ENCODE measurements around the gene SUFU. TPM values are rescaled to one million over a fixed set of nuclear protein-coding genes. Genes with fewer than 3 reads are reported as not detected.
"Not testable (repeated sequence)": the region's sequence is repeated elsewhere in the genome, so short reads cannot be mapped to it uniquely, and the experiment has no call there.

SUFU gene
- total and polyA plus RNA-seq, 9 donors, result 4.6 to 19.1 (median 14.2) TPM

DNA sequence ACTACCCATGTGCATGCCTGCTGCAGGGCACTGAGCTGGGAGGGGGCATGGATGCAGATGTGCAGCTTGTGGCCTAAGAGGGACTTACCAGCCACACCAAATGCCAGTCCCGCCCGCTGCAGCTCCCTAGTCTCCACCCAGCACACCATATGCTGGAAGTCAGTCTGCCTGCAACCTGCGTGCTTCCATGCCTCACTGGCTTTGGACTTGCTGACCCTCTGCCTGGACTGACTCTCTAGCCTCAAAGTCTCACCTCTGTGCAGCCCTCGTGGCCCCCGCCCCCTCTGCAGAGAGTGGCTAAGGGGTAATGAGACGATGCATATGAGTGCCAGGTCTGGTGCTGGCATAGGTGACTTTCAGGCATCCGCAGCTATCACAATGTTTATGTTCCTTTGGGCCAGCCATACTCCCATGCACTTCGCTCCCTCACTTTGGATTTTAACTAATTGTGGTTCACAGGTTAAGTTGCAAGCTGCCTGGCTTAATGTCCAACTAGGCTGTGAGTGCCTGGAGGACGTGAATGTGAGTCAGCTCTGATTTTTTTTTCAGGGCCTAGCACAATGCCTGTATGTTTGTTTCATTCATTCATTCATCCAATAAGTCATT is 162.2 kb downstream of the SUFU start:
- Histone ChIP-seq H3K4me1 (ENCODE audit: insufficient read depth) (peaks cover 8% of the 10 kb centered on the region), H3K4me3 (no peak overlapping the region), H3K27me3 (no peaks in the 10 kb centered on the region), H3K9me3 (no peaks in the 10 kb centered on the region), H3K36me3 (no peaks in the 10 kb centered on the region), H3K27ac (no peak overlapping the region)
- TF ChIP-seq EP300 (IDR thresholded peaks at IDR 0.05) (no peak), POLR2A (IDR thresholded peaks at IDR 0.05) (no peak)
- TF ChIP-seq, protein P1, sequence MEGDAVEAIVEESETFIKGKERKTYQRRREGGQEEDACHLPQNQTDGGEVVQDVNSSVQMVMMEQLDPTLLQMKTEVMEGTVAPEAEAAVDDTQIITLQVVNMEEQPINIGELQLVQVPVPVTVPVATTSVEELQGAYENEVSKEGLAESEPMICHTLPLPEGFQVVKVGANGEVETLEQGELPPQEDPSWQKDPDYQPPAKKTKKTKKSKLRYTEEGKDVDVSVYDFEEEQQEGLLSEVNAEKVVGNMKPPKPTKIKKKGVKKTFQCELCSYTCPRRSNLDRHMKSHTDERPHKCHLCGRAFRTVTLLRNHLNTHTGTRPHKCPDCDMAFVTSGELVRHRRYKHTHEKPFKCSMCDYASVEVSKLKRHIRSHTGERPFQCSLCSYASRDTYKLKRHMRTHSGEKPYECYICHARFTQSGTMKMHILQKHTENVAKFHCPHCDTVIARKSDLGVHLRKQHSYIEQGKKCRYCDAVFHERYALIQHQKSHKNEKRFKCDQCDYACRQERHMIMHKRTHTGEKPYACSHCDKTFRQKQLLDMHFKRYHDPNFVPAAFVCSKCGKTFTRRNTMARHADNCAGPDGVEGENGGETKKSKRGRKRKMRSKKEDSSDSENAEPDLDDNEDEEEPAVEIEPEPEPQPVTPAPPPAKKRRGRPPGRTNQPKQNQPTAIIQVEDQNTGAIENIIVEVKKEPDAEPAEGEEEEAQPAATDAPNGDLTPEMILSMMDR (IDR thresholded peaks at IDR 0.05), result no peak
- DNase-seq, result no peak
- WGBS, 3 donors, result 45 to 58% (median 55%) methylated on average over 9 of the region's 9 CpGs
- intact Hi-C loops (cut with DNase I), result no loop called here

DNA sequence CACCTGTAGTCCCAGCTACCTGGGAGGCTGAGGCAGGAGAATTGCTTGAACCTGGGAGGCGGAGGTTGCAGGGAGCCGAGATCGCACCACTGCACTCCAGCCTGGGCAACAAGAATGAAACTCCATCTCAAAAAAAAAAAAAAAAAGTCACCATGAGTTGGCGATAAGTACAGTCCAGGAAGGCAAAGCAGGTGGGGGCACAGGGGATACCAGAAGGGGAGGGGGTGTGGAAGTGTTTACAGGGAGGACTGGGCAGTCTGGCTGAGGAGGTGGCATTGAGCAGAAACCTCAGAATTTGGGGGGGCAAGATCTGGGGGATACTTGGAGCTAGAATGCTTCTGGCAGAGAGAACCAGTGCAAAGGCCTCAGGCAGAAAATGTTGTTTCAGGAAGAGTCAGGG is 163.6 kb downstream of the SUFU start:
- H3K27me3 ChIP-seq; H3K36me3 ChIP-seq; H3K9me3 ChIP-seq; intact Hi-C loops (cut with DNase I); H3K27ac ChIP-seq; H3K4me1 ChIP-seq (ENCODE audit: insufficient read depth); H3K4me3 ChIP-seq: not testable (repeated sequence)
- DNase-seq, result peak in 1 of 5 donors; percentile 9
- WGBS, 3 donors, result 93 to 96% (median 95%) methylated on average over 4 of the region's 4 CpGs

DNA sequence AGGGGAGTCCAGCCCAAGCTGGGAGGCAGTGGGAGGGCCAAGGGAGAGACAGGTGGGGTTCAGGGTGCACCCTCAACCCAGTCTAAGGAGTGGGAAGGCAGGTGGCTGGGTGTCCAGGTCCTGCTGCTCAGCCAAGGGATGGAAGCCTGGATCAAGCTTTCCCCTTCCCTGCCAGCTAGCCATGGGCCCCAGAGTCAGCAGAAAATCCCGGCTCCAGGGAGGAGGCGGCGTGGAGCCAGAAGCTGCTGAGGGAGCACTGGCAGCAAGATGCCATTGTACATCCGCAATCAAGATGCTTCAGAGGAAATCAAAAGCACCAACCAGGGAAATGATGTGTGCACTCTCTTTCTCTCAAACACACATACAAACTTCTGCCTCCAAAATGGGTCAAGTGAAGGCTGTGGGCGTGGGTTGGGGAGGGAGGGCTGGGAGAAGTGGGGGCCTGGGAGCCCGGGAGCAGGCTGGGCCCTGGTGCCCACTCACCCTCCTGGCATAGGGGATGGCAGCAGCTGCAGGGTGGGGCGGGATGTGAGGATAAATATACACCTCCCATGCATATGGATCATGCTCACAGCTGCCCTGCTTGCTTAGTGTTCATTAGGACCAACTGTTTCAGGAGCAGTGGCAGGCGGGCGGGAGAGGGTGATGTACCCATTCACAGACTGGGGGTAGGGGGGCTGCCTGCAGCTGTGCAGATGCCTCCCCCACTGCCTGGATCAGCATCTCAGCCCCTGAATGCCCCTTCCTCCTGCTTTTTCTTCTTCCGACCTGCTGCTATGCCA is 164.7 kb downstream of the SUFU start:
- no peak overlapping the region for H3K27ac ChIP-seq
- no peaks in the 10 kb centered on the region for H3K9me3 ChIP-seq
- intact Hi-C loops (cut with DNase I), result no loop called here
- no peak overlapping the region for H3K4me3 ChIP-seq
- H3K36me3 ChIP-seq, result no peaks in the 10 kb centered on the region
- peak in 1 of 5 donors; percentile 24 for DNase-seq
- H3K27me3 ChIP-seq, result no peaks in the 10 kb centered on the region
- TF ChIP-seq POLR2A (IDR thresholded peaks at IDR 0.05), result no peak
- 80 to 93% (median 83%) methylated on average over 10 of the region's 10 CpGs for WGBS, 3 donors
- peaks cover 8% of the 10 kb centered on the region for H3K4me1 ChIP-seq (ENCODE audit: insufficient read depth)

DNA sequence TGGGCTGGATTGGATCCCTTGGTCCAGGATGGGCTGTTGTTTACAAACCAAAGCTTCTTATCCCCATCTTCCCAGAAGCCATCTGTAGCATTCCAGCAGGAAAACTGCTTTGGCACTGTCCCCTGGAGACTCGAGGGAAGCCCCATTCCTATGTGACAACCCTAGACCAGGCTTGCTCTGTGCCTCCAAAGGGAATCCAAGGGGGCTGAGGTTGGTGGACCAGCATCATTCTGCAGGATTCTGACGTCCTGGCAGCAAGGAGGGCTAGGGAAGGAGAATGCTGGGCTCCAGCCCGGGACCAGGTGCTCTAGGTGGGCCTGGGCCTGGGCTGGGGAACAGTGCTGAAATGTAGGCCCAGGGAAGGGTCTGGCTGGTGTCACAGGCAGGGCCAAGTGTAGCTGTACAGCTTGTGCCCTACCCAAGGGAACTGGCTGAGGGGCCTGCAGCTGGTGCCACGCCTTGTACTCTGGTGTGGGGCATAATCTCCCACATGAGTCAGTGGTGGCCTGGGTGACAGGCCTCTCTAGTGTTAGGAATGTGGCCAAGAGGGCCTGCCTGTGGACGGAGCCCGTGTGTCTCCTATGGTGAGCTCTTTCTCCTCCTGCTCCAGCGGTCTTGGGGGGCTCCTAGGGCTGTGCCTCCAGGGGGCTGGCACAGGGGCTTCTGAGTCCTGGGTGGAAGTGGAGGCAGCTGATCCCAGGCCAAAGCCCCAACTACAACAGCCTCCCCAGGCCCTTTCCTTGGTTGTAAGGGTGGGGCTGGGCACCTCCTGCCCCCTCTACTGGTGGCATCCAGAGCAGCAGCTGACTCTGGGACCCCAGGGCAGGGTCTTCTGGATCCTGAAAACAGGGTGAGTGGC is 165.7 kb downstream of the SUFU start:
- intact Hi-C loops (cut with DNase I), result no loop called here
- no peak for TF ChIP-seq EP300 (IDR thresholded peaks at IDR 0.05)
- TF ChIP-seq POLR2A (IDR thresholded peaks at IDR 0.05), result no peak
- TF ChIP-seq, protein P1 (IDR thresholded peaks at IDR 0.05), result no peak
- peaks cover 11% of the 10 kb centered on the region for H3K4me1 ChIP-seq (ENCODE audit: insufficient read depth)

DNA sequence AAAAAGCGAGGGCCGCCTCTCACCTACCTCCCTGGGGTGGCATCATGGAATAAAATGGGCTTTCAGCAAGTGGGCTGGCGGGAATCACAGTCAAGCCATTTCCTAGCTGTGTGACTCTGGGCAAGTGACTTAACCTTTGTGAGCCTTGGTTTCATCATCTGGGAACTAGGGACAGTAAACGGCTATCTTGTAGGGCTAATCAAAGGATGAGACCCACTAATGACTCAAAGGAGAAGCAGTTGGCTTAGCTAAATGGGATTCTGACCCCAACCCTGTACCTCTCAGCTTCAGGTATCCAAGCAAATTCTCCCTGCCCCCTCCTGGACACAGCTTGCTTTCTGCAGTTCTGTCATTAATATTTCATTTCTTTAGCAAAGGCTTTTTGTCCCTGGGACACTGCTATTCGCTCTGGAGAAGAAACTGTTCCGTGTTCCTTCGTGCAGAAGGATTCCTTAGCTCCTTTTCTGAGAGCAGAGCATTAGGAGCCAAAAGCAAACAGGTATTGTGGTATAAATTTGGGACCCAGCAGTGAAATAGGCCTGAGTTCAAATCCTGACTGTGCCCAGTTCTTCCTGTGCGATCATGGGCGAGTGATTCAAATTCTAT is 166.4 kb downstream of the SUFU start:
- no peaks in the 10 kb centered on the region for H3K9me3 ChIP-seq
- 84 to 92% (median 84%) methylated on average over 9 of the region's 9 CpGs for WGBS, 3 donors
- DNase-seq, result no peak
- H3K27me3 ChIP-seq, result no peaks in the 10 kb centered on the region
- no peak overlapping the region for H3K27ac ChIP-seq
- TF ChIP-seq POLR2A (IDR thresholded peaks at IDR 0.05) (no peak), EP300 (IDR thresholded peaks at IDR 0.05) (no peak)
- TF ChIP-seq, protein P1 (IDR thresholded peaks at IDR 0.05), result no peak
- no peak overlapping the region for H3K4me3 ChIP-seq
- H3K36me3 ChIP-seq, result no peaks in the 10 kb centered on the region
- H3K4me1 ChIP-seq (ENCODE audit: insufficient read depth), result peaks cover 17% of the 10 kb centered on the region
- intact Hi-C loops (cut with DNase I), result no loop called here

More for the DNA sequence above, 165.7 kb downstream of the SUFU start:
- WGBS, 3 donors, result 73 to 80% (median 77%) methylated on average over 7 of the region's 7 CpGs
- H3K27ac ChIP-seq, result no peak overlapping the region
- H3K4me3 ChIP-seq, result no peak overlapping the region
- H3K36me3 ChIP-seq, result no peaks in the 10 kb centered on the region
- no peaks in the 10 kb centered on the region for H3K9me3 ChIP-seq
- peak in 1 of 5 donors; percentile 36 for DNase-seq
- H3K27me3 ChIP-seq, result no peaks in the 10 kb centered on the region
